ENCODE measurements around the gene MAD1L1.

The MAD1L1 gene

GRCh38 chr7:2213551-2214215 lies 19.1 kb downstream of the MAD1L1 start:
- Histone ChIP-seq H3K36me3 (ENCODE audit: insufficient read depth) (peaks cover 10% of the 10 kb centered on the region; the same call in 1 of the 2 replicates), H3K27ac (no peak overlapping the region), H2AFZ (ENCODE audit: low read depth) (no peak overlapping the region), H3K4me2 (no peak overlapping the region), H3K9ac (no peak overlapping the region), H3K79me2 (ENCODE audit: insufficient read depth, low read depth) (no peaks in the 10 kb centered on the region), H4K20me1 (ENCODE audit: insufficient read depth) (no peaks in the 10 kb centered on the region), H3K4me1 (ENCODE audit: low read depth, poor library complexity, severe bottlenecking) (no peaks in the 10 kb centered on the region), H3K27me3 (ENCODE audit: insufficient read depth, low read depth) (no peaks in the 10 kb centered on the region), H3K4me3 (IDR thresholded peaks at IDR 0.05; ENCODE audit: insufficient read depth, low read depth, low read length) (no peak overlapping the region)
- no peak for TF ChIP-seq CTCF (conservative IDR thresholded peaks at IDR 0.05; ENCODE audit: low read depth, low read length)

- no peak for TF ChIP-seq CTCF (conservative IDR thresholded peaks at IDR 0.05; ENCODE audit: low read depth, low read length)
- H4K20me1 ChIP-seq (ENCODE audit: insufficient read depth) = no peaks in the 10 kb centered on the region
Measured at GRCh38 chr7:2212906-2213305, 19.8 kb downstream of the MAD1L1 start.

DNA sequence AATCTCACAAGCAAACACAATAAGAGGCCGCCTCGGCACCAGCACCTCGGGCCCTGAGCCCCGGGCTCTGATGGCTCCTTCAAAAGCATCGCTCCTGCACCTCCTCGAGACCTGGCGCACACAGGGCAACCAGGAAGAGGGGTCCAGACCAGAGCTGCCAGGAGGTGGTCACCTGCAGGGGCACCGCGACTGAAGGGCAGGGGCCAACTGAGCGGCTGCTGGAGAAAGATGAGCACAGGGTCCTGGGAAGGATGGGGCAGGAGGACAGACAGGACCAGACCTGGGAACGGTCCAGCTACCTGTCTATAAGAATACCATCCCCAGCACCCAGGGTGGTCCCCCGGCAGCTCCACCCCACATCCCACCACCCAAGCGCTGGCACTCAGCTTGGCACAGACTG lies 20.8 kb downstream of the MAD1L1 start:
- Histone ChIP-seq H3K27ac (no peak overlapping the region), H2AFZ (ENCODE audit: low read depth) (no peak overlapping the region), H3K36me3 (ENCODE audit: insufficient read depth) (peaks cover 4% of the 10 kb centered on the region; the same call in 1 of the 2 replicates), H4K20me1 (ENCODE audit: insufficient read depth) (no peaks in the 10 kb centered on the region), H3K27me3 (ENCODE audit: insufficient read depth, low read depth) (no peaks in the 10 kb centered on the region), H3K4me2 (no peak overlapping the region), H3K4me3 (IDR thresholded peaks at IDR 0.05; ENCODE audit: insufficient read depth, low read depth, low read length) (no peak overlapping the region), H3K9ac (no peak overlapping the region), H3K4me1 (ENCODE audit: low read depth, poor library complexity, severe bottlenecking) (no peaks in the 10 kb centered on the region), H3K79me2 (ENCODE audit: insufficient read depth, low read depth) (no peaks in the 10 kb centered on the region)
- TF ChIP-seq CTCF (conservative IDR thresholded peaks at IDR 0.05; ENCODE audit: low read depth, low read length) = no peak

More at GRCh38 chr7:2212906-2213305, 19.8 kb downstream of the MAD1L1 start:
- Histone ChIP-seq H3K27me3 (ENCODE audit: insufficient read depth, low read depth) (no peaks in the 10 kb centered on the region), H3K4me2 (no peak overlapping the region), H2AFZ (ENCODE audit: low read depth) (no peak overlapping the region), H3K9ac (no peak overlapping the region), H3K4me3 (IDR thresholded peaks at IDR 0.05; ENCODE audit: insufficient read depth, low read depth, low read length) (no peak overlapping the region), H3K36me3 (ENCODE audit: insufficient read depth) (peaks cover 10% of the 10 kb centered on the region; the same call in 1 of the 2 replicates), H3K4me1 (ENCODE audit: low read depth, poor library complexity, severe bottlenecking) (no peaks in the 10 kb centered on the region), H3K27ac (no peak overlapping the region), H3K79me2 (ENCODE audit: insufficient read depth, low read depth) (no peaks in the 10 kb centered on the region)

DNA sequence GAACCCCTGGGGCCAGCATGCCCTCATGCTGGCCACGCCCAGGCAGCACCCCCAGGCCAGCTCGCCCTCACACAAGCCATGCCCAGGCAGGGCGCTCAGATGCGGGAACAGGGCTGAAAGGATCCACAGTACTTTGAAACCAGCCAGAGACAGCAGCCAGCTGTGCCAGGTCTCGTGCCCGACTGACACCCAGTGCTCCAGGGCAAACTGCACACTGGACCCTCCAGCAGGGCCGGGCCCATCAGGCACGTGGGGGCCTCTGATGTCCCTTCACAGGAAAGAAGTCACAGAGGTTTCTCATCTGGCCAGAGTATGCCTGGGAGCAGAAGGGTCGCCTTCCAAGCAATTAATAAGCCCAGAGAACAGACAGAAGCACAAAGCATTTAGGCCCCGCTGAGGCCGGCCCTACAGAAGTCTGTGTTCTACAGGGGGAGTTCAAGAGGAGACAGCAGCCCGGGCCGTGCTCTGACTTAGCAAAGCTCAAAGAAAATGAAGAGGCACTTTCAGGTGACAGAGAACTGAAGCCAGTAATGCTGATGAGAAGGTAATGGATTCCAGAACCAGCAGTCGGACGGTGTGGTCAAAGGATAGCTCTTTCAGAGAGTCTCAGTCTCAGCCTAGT lies 21.4 kb downstream of the MAD1L1 start:
- H3K4me2 ChIP-seq = no peak overlapping the region
- H3K9ac ChIP-seq = no peak overlapping the region
- H4K20me1 ChIP-seq (ENCODE audit: insufficient read depth) = no peaks in the 10 kb centered on the region
- H3K27me3 ChIP-seq (ENCODE audit: insufficient read depth, low read depth) = no peaks in the 10 kb centered on the region
- no peaks in the 10 kb centered on the region for H3K79me2 ChIP-seq (ENCODE audit: insufficient read depth, low read depth)
- no peak for TF ChIP-seq CTCF (conservative IDR thresholded peaks at IDR 0.05; ENCODE audit: low read depth, low read length)
- H3K4me3 ChIP-seq (IDR thresholded peaks at IDR 0.05; ENCODE audit: insufficient read depth, low read depth, low read length) = no peak overlapping the region
- H2AFZ ChIP-seq (ENCODE audit: low read depth) = no peak overlapping the region
- no peaks in the 10 kb centered on the region for H3K4me1 ChIP-seq (ENCODE audit: low read depth, poor library complexity, severe bottlenecking)
- H3K36me3 ChIP-seq (ENCODE audit: insufficient read depth) = peaks cover 4% of the 10 kb centered on the region; the same call in 1 of the 2 replicates
- H3K27ac ChIP-seq = no peak overlapping the region
